Endodermal cell (in vitro differentiated cells): ENCODE measurements around the gene NGF. TPM values are rescaled to one million over a fixed set of nuclear protein-coding genes. Genes with fewer than 3 reads are reported as not detected.
"Not testable (repeated sequence)": the region's sequence is repeated elsewhere in the genome, so short reads cannot be mapped to it uniquely, and the experiment has no call there.

Experiments used
- DNase-seq: peaks from one replicate; pipeline ENCODE4 v3.0.0-alpha.2; 2017
- H3K27ac ChIP-seq: 2 replicates; pipeline ENCODE4 v1.5.1; 2013; ENCODE audit warnings: mild to moderate bottlenecking, low read depth, low read length, moderate library complexity
- H3K27me3 ChIP-seq: 2 replicates; pipeline ENCODE4 v1.6.1; 2013; ENCODE audit warnings: mild to moderate bottlenecking, low read length, moderate library complexity; ENCODE audit not compliant: insufficient read depth, control insufficient read depth, poor library complexity, severe bottlenecking
- H3K36me3 ChIP-seq: 2 replicates; pipeline ENCODE4 v1.7.0; 2013; ENCODE audit warnings: mild to moderate bottlenecking, low read length, moderate library complexity; ENCODE audit not compliant: control insufficient read depth, insufficient read depth
- H3K4me1 ChIP-seq: one replicate; pipeline ENCODE4 v1.7.0; 2013; ENCODE audit warnings: low read length; ENCODE audit not compliant: control insufficient read depth, insufficient read depth
- H3K4me3 ChIP-seq: 2 replicates; pipeline ENCODE4 v1.5.1; 2013; ENCODE audit warnings: mild to moderate bottlenecking, low read length, moderate library complexity
- H3K9ac ChIP-seq: 2 replicates; pipeline ENCODE4 v1.6.1; 2013; ENCODE audit warnings: mild to moderate bottlenecking, low read length, moderate library complexity; ENCODE audit not compliant: poor library complexity, severe bottlenecking; ENCODE audit errors: extremely low read depth
- H3K9me3 ChIP-seq: 2 replicates; pipeline ENCODE4 v1.6.1; 2013; ENCODE audit warnings: mild to moderate bottlenecking, low read length, moderate library complexity; ENCODE audit not compliant: control insufficient read depth
- H3K27ac Mint-ChIP-seq: 2 replicates; pipeline ENCODE4 v1.8.0; 2020; ENCODE audit warnings: mixed read lengths
- H3K27me3 Mint-ChIP-seq: 2 replicates; pipeline ENCODE4 v1.8.0; 2021; ENCODE audit warnings: mild to moderate bottlenecking, mixed read lengths; ENCODE audit not compliant: insufficient read depth
- H3K36me3 Mint-ChIP-seq: 2 replicates; pipeline ENCODE4 v1.8.0; 2020; ENCODE audit warnings: low read depth, mixed read lengths
- H3K4me1 Mint-ChIP-seq: 2 replicates; pipeline ENCODE4 v1.8.0; 2020; ENCODE audit warnings: mixed read lengths
- H3K4me3 Mint-ChIP-seq: 2 replicates; pipeline ENCODE4 v1.8.0; 2020; ENCODE audit warnings: mild to moderate bottlenecking, moderate library complexity, mixed read lengths
- H3K9me3 Mint-ChIP-seq: 2 replicates; pipeline ENCODE4 v1.8.0; 2020; ENCODE audit warnings: mild to moderate bottlenecking, mixed read lengths
- CTCF ChIP-seq: fragments of 200-600 bp; sonication (generic); conservative IDR thresholded peaks from 2 replicates; pipeline ENCODE4 v1.5.0; 2021; ENCODE audit warnings: antibody characterized with exemption, mild to moderate bottlenecking
- WGBS, 2 experiments: methylation state at CpG; one replicate each; pipeline versions ENCODE4 v1.1.5 to v1.1.7; 2013; ENCODE audit warnings: missing lambda C conversion rate in 2 of 2, mixed read lengths in 1 of 2; ENCODE audit not compliant: insufficient coverage in 1 of 2, insufficient read length in 1 of 2; 5-methylcytosine and 5-hydroxymethylcytosine counted together
- total RNA-seq, 2 donors: library from RNA; stranded (reverse); fragmentation: NEBNext Ultra II Directional in 1 of 2; extraction: Animal tissue kit (Norgen Biotek cat#: 25700) in 1 of 2; gene quantifications; 2 replicates in 1 of 2; 3 replicates in 1 of 2; pipeline ENCODE4 v1.2.1, GENCODE V29; 2021

NGF gene
- total RNA-seq, 2 donors from 2014 or later = 0.26 TPM; not detected in 1

- no peaks in the 10 kb centered on the region for H3K27me3 ChIP-seq
- no peak overlapping the region for H3K27ac ChIP-seq
- Mint-ChIP-seq H3K36me3 (no peaks in the 10 kb centered on the region), H3K9me3 (peaks cover 33% of the 10 kb centered on the region), H3K27ac (no peak overlapping the region), H3K27me3 (peaks cover 3% of the 10 kb centered on the region), H3K4me1 (no peaks in the 10 kb centered on the region), H3K4me3 (no peak overlapping the region)
- TF ChIP-seq CTCF = no peak
- H3K9ac ChIP-seq = no peak overlapping the region
- no peaks in the 10 kb centered on the region for H3K9me3 ChIP-seq
- H3K4me3 ChIP-seq = no peak overlapping the region
- no peaks in the 10 kb centered on the region for H3K36me3 ChIP-seq
- WGBS, 2 experiments = 82 to 100% methylated on average over 1 of the region's 1 CpG
- no peak for DNase-seq
- no peaks in the 10 kb centered on the region for H3K4me1 ChIP-seq
Observed at GRCh38 chr1:115363171-115363570, 25.1 kb upstream of the NGF start.

GRCh38 chr1:115360505-115361129, 22.6 kb upstream of the NGF start:
- H3K27ac ChIP-seq, H3K27me3 Mint-ChIP-seq, H3K4me1 Mint-ChIP-seq, H3K9ac ChIP-seq, H3K27ac Mint-ChIP-seq, H3K4me1 ChIP-seq, H3K4me3 ChIP-seq, H3K9me3 ChIP-seq, H3K4me3 Mint-ChIP-seq, H3K36me3 ChIP-seq, DNase-seq, H3K27me3 ChIP-seq, H3K36me3 Mint-ChIP-seq: not testable (repeated sequence)
- H3K9me3 Mint-ChIP-seq = peaks cover 33% of the 10 kb centered on the region
- WGBS, 2 experiments = 93 to 94% methylated on average over 7 to 26 of the region's 26 CpGs

GRCh38 chr1:115359787-115360452, 21.9 kb upstream of the NGF start:
- H3K4me3 ChIP-seq, H3K4me1 ChIP-seq, H3K36me3 Mint-ChIP-seq, DNase-seq, H3K27ac Mint-ChIP-seq, H3K36me3 ChIP-seq, H3K27me3 Mint-ChIP-seq, H3K9ac ChIP-seq, H3K27me3 ChIP-seq, H3K27ac ChIP-seq, H3K4me3 Mint-ChIP-seq, H3K9me3 ChIP-seq: not testable (repeated sequence)
- 91 to 93% methylated on average over 11 to 31 of the region's 31 CpGs for WGBS, 2 experiments
- H3K9me3 Mint-ChIP-seq = peaks cover 33% of the 10 kb centered on the region
- peaks cover 13% of the 10 kb centered on the region for H3K4me1 Mint-ChIP-seq

GRCh38 chr1:115356356-115356755, 18.3 kb upstream of the NGF start:
- Mint-ChIP-seq H3K9me3 (peaks cover 22% of the 10 kb centered on the region), H3K27ac (no peak overlapping the region), H3K27me3 (peaks cover 15% of the 10 kb centered on the region), H3K4me3 (no peak overlapping the region), H3K4me1 (peaks cover 16% of the 10 kb centered on the region), H3K36me3 (no peaks in the 10 kb centered on the region)
- no peak overlapping the region for H3K9ac ChIP-seq
- no peak overlapping the region for H3K27ac ChIP-seq
- no peak for TF ChIP-seq CTCF
- H3K36me3 ChIP-seq = no peaks in the 10 kb centered on the region
- WGBS, 2 experiments = 64 to 80% methylated on average over 2 of the region's 2 CpGs
- no peaks in the 10 kb centered on the region for H3K4me1 ChIP-seq
- DNase-seq = peak; percentile 55
- H3K9me3 ChIP-seq = no peaks in the 10 kb centered on the region
- no peak overlapping the region for H3K4me3 ChIP-seq
- H3K27me3 ChIP-seq = peaks cover 18% of the 10 kb centered on the region
